Liver (tissue), 9 donors: ENCODE data around the gene MAN2B2. TPM values are rescaled to one million over a fixed set of nuclear protein-coding genes. Genes with fewer than 3 reads are reported as not detected.

Source experiments
- DNase-seq: peaks from one replicate; pipeline ENCODE4 v3.0.0-alpha.2; 2017; ENCODE audit warnings: low spot score
- H3K27ac ChIP-seq, 2 donors: one replicate each; pipeline ENCODE4 v1.7.0; 2013; ENCODE audit warnings: inconsistent platforms in 2 of 2, low read length in 2 of 2, control low read depth in 1 of 2, low read depth in 1 of 2, mild to moderate bottlenecking in 1 of 2
- H3K27me3 ChIP-seq, 4 donors: one replicate each; pipeline versions ENCODE4 v1.6.1 to v1.7.0; 2013; ENCODE audit warnings: low read length in 3 of 4, inconsistent platforms in 1 of 4, mild to moderate bottlenecking in 1 of 4, moderate library complexity in 1 of 4; ENCODE audit not compliant: control insufficient read depth in 4 of 4, insufficient read depth in 4 of 4
- H3K36me3 ChIP-seq, 4 donors: one replicate each; pipeline versions ENCODE4 v1.6.1 to v1.7.0; 2013; ENCODE audit warnings: low read length in 3 of 4, mild to moderate bottlenecking in 3 of 4, low read depth in 1 of 4, moderate library complexity in 1 of 4; ENCODE audit not compliant: control insufficient read depth in 4 of 4, insufficient read depth in 3 of 4
- H3K4me1 ChIP-seq, 4 donors: one replicate each; pipeline versions ENCODE4 v1.6.1 to v1.7.0; 2013; ENCODE audit warnings: low read length in 3 of 4, mild to moderate bottlenecking in 3 of 4, moderate library complexity in 1 of 4; ENCODE audit not compliant: control insufficient read depth in 4 of 4, insufficient read depth in 4 of 4
- H3K4me3 ChIP-seq, 3 donors: one replicate each; pipeline versions ENCODE4 v1.6.1 to v1.7.0; 2013; ENCODE audit warnings: low read length in 3 of 3, control low read depth in 1 of 3, low read depth in 1 of 3, mild to moderate bottlenecking in 1 of 3
- H3K9ac ChIP-seq, 2 donors: one replicate each; pipeline ENCODE4 v1.7.0; 2013; ENCODE audit warnings: low read length in 2 of 2, mild to moderate bottlenecking in 2 of 2, moderate library complexity in 2 of 2, control low read depth in 1 of 2, low read depth in 1 of 2
- H3K9me3 ChIP-seq, 4 donors: one replicate each; pipeline versions ENCODE4 v1.6.1 to v1.7.0; 2013; ENCODE audit warnings: low read length in 3 of 4; ENCODE audit not compliant: control insufficient read depth in 4 of 4
- ATF3 ChIP-seq: IDR thresholded peaks from 2 replicates; pipeline ENCODE4 v1.6.1; 2016; ENCODE audit warnings: antibody characterized with exemption
- EGR1 ChIP-seq, 2 donors: IDR thresholded peaks; 2 replicates each; pipeline ENCODE4 v1.6.1; 2016 to 2018; ENCODE audit warnings: antibody characterized with exemption in 2 of 2, low read depth in 2 of 2
- FOXA1 ChIP-seq: IDR thresholded peaks from 2 replicates; pipeline ENCODE4 v1.6.1; 2016; ENCODE audit warnings: antibody characterized with exemption
- FOXA2 ChIP-seq: IDR thresholded peaks from 2 replicates; pipeline ENCODE4 v1.6.1; 2016; ENCODE audit warnings: antibody characterized with exemption
- GABPA ChIP-seq, 2 donors: IDR thresholded peaks in 1 of 2; conservative IDR thresholded peaks in 1 of 2; 2 replicates each; pipeline ENCODE4 v1.6.1; 2016; ENCODE audit warnings: antibody characterized with exemption in 2 of 2, mild to moderate bottlenecking in 1 of 2, moderate library complexity in 1 of 2
- HNF4A ChIP-seq, 2 donors: conservative IDR thresholded peaks; 2 replicates each; pipeline ENCODE4 v1.6.1; 2016; ENCODE audit warnings: antibody characterized with exemption in 2 of 2, mild to moderate bottlenecking in 2 of 2
- HNF4G ChIP-seq: IDR thresholded peaks from 2 replicates; pipeline ENCODE4 v1.6.1; 2016; ENCODE audit warnings: antibody characterized with exemption
- JUND ChIP-seq, 2 donors: IDR thresholded peaks; 2 replicates each; pipeline ENCODE4 v1.6.1; 2016; ENCODE audit warnings: antibody characterized with exemption in 2 of 2
- NR2F2 ChIP-seq: IDR thresholded peaks from 2 replicates; pipeline ENCODE4 v1.6.1; 2016; ENCODE audit warnings: antibody characterized with exemption
- RAD21 ChIP-seq, 2 donors: IDR thresholded peaks; 2 replicates each; pipeline ENCODE4 v1.6.1; 2016; ENCODE audit warnings: antibody characterized with exemption in 2 of 2, mild to moderate bottlenecking in 2 of 2
- RXRA ChIP-seq, 2 donors: IDR thresholded peaks; 2 replicates each; pipeline ENCODE4 v1.6.1; 2017 to 2018; ENCODE audit warnings: antibody characterized with exemption in 2 of 2, mild to moderate bottlenecking in 1 of 2
- SP1 ChIP-seq: IDR thresholded peaks from 2 replicates; pipeline ENCODE4 v1.6.1; 2018; ENCODE audit warnings: antibody characterized with exemption, mild to moderate bottlenecking
- TAF1 ChIP-seq: conservative IDR thresholded peaks from 2 replicates; pipeline ENCODE4 v1.6.1; 2016; ENCODE audit warnings: antibody characterized with exemption, mild to moderate bottlenecking
- whole genome bisulfite sequencing: extraction: QIAGEN DNeasy Blood & Tissue Kit; methylation state at CpG from one replicate; pipeline ENCODE4 v1.1.7; 2013; 5-methylcytosine and 5-hydroxymethylcytosine counted together
- polyA plus RNA-seq, 2 donors: library from polyadenylated mRNA; stranded (reverse) in 1 of 2; unstranded in 1 of 2; fragments of 200-250 nt in 1 of 2; fragments of >200 nt in 1 of 2; fragmentation: Nextera tagmentation in 1 of 2; extraction: Ambion mirVana in 1 of 2; gene quantifications; one replicate each; pipeline versions ENCODE4 v1.2.1 to v1.2.3, GENCODE V29; 2013 to 2015
- total RNA-seq, 2 donors: library from RNA; depleted of rRNA; stranded (reverse); fragments of >200 nt; gene quantifications; one replicate each; pipeline ENCODE4 v1.2.3, GENCODE V29; 2014
- TF ChIP-seq, protein P1 (sequence below): IDR thresholded peaks from 2 replicates; pipeline ENCODE4 v1.6.1; 2016; ENCODE audit warnings: antibody characterized with exemption
- TF ChIP-seq, protein P2 (sequence below): IDR thresholded peaks from 2 replicates; pipeline ENCODE4 v1.6.1; 2016; ENCODE audit warnings: antibody characterized with exemption, mild to moderate bottlenecking
- TF ChIP-seq, protein P3 (sequence below): fragments of 150-350 bp; IDR thresholded peaks from 2 replicates; pipeline ENCODE4 v1.5.1; 2017; ENCODE audit warnings: improper control_type of control experiment, low read depth, low read length; ENCODE audit not compliant: missing input control
- TF ChIP-seq, protein P4 (sequence below): IDR thresholded peaks from 2 replicates; pipeline ENCODE4 v1.6.1; 2016; ENCODE audit warnings: antibody characterized with exemption
- donor health status: healthy.
- donor health status: healthy.
- donor health status: healthy.
- donor health status: healthy.
- donor health status: healthy.

MAN2B2 gene
- total and polyA plus RNA-seq, 4 donors = 14.7 to 29.7 (median 22.5) TPM

GRCh38 chr4:6557185-6557584, 17.8 kb upstream of the MAN2B2 start:
- Histone ChIP-seq H3K9ac (no peak overlapping the region), H3K27me3 (peaks cover 0 to 5% (median 3%) of the 10 kb centered on the region in 4 donors), H3K9me3 (no peaks in the 10 kb centered on the region), H3K36me3 (no peaks in the 10 kb centered on the region), H3K27ac (no peak overlapping the region), H3K4me1 (no peaks in the 10 kb centered on the region), H3K4me3 (no peak overlapping the region)
- WGBS = 63% methylated on average over 5 of the region's 5 CpGs
- no peak for TF ChIP-seq RAD21 (IDR thresholded peaks at IDR 0.05)
- TF ChIP-seq, protein P1, sequence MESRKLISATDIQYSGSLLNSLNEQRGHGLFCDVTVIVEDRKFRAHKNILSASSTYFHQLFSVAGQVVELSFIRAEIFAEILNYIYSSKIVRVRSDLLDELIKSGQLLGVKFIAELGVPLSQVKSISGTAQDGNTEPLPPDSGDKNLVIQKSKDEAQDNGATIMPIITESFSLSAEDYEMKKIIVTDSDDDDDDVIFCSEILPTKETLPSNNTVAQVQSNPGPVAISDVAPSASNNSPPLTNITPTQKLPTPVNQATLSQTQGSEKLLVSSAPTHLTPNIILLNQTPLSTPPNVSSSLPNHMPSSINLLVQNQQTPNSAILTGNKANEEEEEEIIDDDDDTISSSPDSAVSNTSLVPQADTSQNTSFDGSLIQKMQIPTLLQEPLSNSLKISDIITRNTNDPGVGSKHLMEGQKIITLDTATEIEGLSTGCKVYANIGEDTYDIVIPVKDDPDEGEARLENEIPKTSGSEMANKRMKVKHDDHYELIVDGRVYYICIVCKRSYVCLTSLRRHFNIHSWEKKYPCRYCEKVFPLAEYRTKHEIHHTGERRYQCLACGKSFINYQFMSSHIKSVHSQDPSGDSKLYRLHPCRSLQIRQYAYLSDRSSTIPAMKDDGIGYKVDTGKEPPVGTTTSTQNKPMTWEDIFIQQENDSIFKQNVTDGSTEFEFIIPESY = no peak
- no peak for TF ChIP-seq FOXA2
- TF ChIP-seq TAF1 = no peak
- TF ChIP-seq HNF4G = no peak
- TF ChIP-seq FOXA1 = no peak
- TF ChIP-seq ATF3 = no peak
- no peak for TF ChIP-seq HNF4A (conservative IDR thresholded peaks at IDR 0.05)
- TF ChIP-seq, protein P2, sequence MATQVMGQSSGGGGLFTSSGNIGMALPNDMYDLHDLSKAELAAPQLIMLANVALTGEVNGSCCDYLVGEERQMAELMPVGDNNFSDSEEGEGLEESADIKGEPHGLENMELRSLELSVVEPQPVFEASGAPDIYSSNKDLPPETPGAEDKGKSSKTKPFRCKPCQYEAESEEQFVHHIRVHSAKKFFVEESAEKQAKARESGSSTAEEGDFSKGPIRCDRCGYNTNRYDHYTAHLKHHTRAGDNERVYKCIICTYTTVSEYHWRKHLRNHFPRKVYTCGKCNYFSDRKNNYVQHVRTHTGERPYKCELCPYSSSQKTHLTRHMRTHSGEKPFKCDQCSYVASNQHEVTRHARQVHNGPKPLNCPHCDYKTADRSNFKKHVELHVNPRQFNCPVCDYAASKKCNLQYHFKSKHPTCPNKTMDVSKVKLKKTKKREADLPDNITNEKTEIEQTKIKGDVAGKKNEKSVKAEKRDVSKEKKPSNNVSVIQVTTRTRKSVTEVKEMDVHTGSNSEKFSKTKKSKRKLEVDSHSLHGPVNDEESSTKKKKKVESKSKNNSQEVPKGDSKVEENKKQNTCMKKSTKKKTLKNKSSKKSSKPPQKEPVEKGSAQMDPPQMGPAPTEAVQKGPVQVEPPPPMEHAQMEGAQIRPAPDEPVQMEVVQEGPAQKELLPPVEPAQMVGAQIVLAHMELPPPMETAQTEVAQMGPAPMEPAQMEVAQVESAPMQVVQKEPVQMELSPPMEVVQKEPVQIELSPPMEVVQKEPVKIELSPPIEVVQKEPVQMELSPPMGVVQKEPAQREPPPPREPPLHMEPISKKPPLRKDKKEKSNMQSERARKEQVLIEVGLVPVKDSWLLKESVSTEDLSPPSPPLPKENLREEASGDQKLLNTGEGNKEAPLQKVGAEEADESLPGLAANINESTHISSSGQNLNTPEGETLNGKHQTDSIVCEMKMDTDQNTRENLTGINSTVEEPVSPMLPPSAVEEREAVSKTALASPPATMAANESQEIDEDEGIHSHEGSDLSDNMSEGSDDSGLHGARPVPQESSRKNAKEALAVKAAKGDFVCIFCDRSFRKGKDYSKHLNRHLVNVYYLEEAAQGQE = no peak
- no peak for TF ChIP-seq SP1
- TF ChIP-seq GABPA (IDR thresholded peaks at IDR 0.05 in 1 of 2, conservative IDR thresholded peaks at IDR 0.05 in 1 of 2) = no peak
- TF ChIP-seq NR2F2 = no peak
- no peak for TF ChIP-seq RXRA (IDR thresholded peaks at IDR 0.05)
- no peak for TF ChIP-seq EGR1 (IDR thresholded peaks at IDR 0.05; ENCODE audit: low read depth in 2 of 2)
- TF ChIP-seq JUND (IDR thresholded peaks at IDR 0.05) = no peak
- DNase-seq = no peak

GRCh38 chr4:6557856-6558255, 17.1 kb upstream of the MAN2B2 start:
- no peak for TF ChIP-seq TAF1
- TF ChIP-seq, protein P3, sequence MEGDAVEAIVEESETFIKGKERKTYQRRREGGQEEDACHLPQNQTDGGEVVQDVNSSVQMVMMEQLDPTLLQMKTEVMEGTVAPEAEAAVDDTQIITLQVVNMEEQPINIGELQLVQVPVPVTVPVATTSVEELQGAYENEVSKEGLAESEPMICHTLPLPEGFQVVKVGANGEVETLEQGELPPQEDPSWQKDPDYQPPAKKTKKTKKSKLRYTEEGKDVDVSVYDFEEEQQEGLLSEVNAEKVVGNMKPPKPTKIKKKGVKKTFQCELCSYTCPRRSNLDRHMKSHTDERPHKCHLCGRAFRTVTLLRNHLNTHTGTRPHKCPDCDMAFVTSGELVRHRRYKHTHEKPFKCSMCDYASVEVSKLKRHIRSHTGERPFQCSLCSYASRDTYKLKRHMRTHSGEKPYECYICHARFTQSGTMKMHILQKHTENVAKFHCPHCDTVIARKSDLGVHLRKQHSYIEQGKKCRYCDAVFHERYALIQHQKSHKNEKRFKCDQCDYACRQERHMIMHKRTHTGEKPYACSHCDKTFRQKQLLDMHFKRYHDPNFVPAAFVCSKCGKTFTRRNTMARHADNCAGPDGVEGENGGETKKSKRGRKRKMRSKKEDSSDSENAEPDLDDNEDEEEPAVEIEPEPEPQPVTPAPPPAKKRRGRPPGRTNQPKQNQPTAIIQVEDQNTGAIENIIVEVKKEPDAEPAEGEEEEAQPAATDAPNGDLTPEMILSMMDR = no peak
- TF ChIP-seq EGR1 (IDR thresholded peaks at IDR 0.05; ENCODE audit: low read depth in 2 of 2) = no peak
- TF ChIP-seq, protein P2 = no peak
- TF ChIP-seq HNF4G = no peak
- TF ChIP-seq, protein P4, sequence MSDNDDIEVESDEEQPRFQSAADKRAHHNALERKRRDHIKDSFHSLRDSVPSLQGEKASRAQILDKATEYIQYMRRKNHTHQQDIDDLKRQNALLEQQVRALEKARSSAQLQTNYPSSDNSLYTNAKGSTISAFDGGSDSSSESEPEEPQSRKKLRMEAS = no peak
- no peak for TF ChIP-seq FOXA1
- peaks cover under 1 to 2% (median under 1%) of the 10 kb centered on the region in 4 donors for H3K4me1 ChIP-seq
- no peak overlapping the region for H3K27ac ChIP-seq
- no peak for DNase-seq
- H3K36me3 ChIP-seq = no peaks in the 10 kb centered on the region
- 67% methylated on average over 10 of the region's 10 CpGs for WGBS
- H3K9ac ChIP-seq = no peak overlapping the region
- no peak overlapping the region for H3K4me3 ChIP-seq
- peaks cover 2 to 5% (median 4%) of the 10 kb centered on the region in 4 donors for H3K27me3 ChIP-seq
- no peaks in the 10 kb centered on the region for H3K9me3 ChIP-seq
